ENCODE measurements around the gene SUMO4. TPM values are rescaled to one million over a fixed set of nuclear protein-coding genes. Genes with fewer than 3 reads are reported as not detected.

SUMO4 gene
- polyA plus RNA-seq, 1 of the 3 experiments (the other 2 are of a cell fraction), result not detected

DNA sequence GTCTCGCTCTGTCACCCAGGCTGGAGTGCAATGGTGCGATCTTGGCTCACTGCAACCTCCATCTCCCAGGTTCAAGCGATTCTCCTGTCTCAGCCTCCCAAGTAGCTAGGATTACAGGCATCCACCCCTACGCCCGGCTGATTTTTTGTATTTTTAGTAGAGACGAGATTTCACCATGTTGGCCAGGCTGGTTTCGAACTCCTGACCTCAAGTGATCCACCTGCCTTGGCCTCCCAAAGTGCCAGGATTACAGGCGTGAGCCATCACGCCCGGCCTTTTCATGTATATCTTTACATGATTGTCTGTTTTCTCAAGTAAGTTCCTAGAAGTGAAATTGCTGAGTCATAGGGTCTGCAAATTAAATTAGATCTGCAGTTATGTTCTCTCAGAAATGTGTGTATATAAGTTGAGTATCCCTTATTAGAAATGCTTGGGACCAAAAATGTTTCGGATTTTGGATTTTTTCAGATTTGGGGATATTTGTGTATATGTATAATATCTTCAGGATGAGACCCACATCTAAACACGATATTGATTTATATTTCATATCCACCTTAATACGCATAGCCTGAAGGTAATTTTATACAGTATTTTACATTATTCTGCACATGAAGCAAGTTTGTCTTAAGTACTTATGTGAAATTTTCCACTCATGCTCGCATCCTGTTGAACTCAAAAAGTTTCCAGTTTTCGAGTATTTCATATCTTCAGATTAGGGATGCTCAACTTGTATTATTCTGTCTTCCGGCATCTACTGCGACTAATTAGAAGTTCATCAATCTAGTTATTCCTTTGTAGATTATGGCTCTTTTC is 42.1 kb upstream of the SUMO4 start:
- no peaks in the 10 kb centered on the region for H3K9me3 ChIP-seq
- TF ChIP-seq EZH2phosphoT487 (IDR thresholded peaks at IDR 0.05; ENCODE audit: borderline replicate concordance, low read depth) (no peak), GATA2 (CRISPR knock-in tag; IDR thresholded peaks at IDR 0.05) (no peak), MEF2A (IDR thresholded peaks at IDR 0.05; ENCODE audit: borderline replicate concordance, low read depth) (no peak), RFX5 (IDR thresholded peaks at IDR 0.05; ENCODE audit: low read length) (no peak), CTCF (IDR thresholded peaks at IDR 0.05) (no peak), RAD21 (IDR thresholded peaks at IDR 0.05; ENCODE audit: low read length) (no peak), USF1 (IDR thresholded peaks at IDR 0.05; ENCODE audit: borderline replicate concordance, low read depth) (no peak), TEAD4 (IDR thresholded peaks at IDR 0.05; ENCODE audit: borderline replicate concordance, insufficient read depth) (no peak), NRF1 (IDR thresholded peaks at IDR 0.05; ENCODE audit: low read depth, low read length) (no peak), JUND (IDR thresholded peaks at IDR 0.05) (no peak), ZBTB33 (IDR thresholded peaks at IDR 0.05; ENCODE audit: borderline replicate concordance, low read depth) (no peak), FOXJ3 (CRISPR knock-in tag; IDR thresholded peaks at IDR 0.05) (no peak), MAX (IDR thresholded peaks at IDR 0.05; ENCODE audit: low read depth) (no peak), RXRA (IDR thresholded peaks at IDR 0.05; ENCODE audit: borderline replicate concordance, low read depth) (no peak), SIN3A (IDR thresholded peaks at IDR 0.05; ENCODE audit: borderline replicate concordance, low read depth, low read length) (no peak), CHD2 (IDR thresholded peaks at IDR 0.05; ENCODE audit: low read length, partially characterized antibody) (no peak), NFIC (IDR thresholded peaks at IDR 0.05; ENCODE audit: borderline replicate concordance) (no peak)
- TF ChIP-seq, protein P1, sequence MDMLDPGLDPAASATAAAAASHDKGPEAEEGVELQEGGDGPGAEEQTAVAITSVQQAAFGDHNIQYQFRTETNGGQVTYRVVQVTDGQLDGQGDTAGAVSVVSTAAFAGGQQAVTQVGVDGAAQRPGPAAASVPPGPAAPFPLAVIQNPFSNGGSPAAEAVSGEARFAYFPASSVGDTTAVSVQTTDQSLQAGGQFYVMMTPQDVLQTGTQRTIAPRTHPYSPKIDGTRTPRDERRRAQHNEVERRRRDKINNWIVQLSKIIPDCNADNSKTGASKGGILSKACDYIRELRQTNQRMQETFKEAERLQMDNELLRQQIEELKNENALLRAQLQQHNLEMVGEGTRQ (IDR thresholded peaks at IDR 0.05; ENCODE audit: borderline replicate concordance, low read depth, low read length), result no peak
- TF ChIP-seq, protein P2, sequence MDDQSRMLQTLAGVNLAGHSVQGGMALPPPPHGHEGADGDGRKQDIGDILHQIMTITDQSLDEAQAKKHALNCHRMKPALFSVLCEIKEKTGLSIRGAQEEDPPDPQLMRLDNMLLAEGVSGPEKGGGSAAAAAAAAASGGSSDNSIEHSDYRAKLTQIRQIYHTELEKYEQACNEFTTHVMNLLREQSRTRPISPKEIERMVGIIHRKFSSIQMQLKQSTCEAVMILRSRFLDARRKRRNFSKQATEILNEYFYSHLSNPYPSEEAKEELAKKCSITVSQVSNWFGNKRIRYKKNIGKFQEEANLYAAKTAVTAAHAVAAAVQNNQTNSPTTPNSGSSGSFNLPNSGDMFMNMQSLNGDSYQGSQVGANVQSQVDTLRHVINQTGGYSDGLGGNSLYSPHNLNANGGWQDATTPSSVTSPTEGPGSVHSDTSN (IDR thresholded peaks at IDR 0.05), result no peak
- H3K4me3 ChIP-seq (ENCODE audit: low read depth in 2 of 2, low read length in 1 of 2), result no peak overlapping the region
- H3K36me3 ChIP-seq (replicated peaks in 1 of 2; ENCODE audit: control insufficient read depth in 1 of 2, insufficient read depth in 2 of 2, low read length in 1 of 2), result peaks cover 0 to 20% of the 10 kb centered on the region in 2 experiments
- DNase-seq, result no peak
- no peak overlapping the region for H3K4me2 ChIP-seq
- H3K4me1 ChIP-seq (ENCODE audit: control insufficient read depth in 1 of 2, insufficient read depth in 2 of 2, low read depth in 1 of 2, low read length in 1 of 2), result no peaks in the 10 kb centered on the region; a peak in 1 of 4 replicates
- POLR2A ChIA-PET, result no interaction called here
- H3K79me2 ChIP-seq (ENCODE audit: insufficient read depth), result peaks cover 100% of the 10 kb centered on the region
- no peak overlapping the region for H3K27ac ChIP-seq (ENCODE audit: low read depth in 2 of 2, low read length in 1 of 2)
- H3K27me3 ChIP-seq (ENCODE audit: insufficient read depth), result no peaks in the 10 kb centered on the region
- H2AFZ ChIP-seq (ENCODE audit: low read depth), result no peak overlapping the region
- no peaks in the 10 kb centered on the region for H3K9me2 ChIP-seq
- peaks cover 94% of the 10 kb centered on the region for H4K20me1 ChIP-seq (ENCODE audit: insufficient read depth)
- WGBS (ENCODE audit: low lambda C conversion rate), result 94% methylated on average over 17 of the region's 17 CpGs
- no peak overlapping the region for H3K9ac ChIP-seq
- CTCF ChIA-PET, result interaction anchor here (2.0 kb wide), 1 partner anchor 74 kb away, joined by 7 read pairs; no protein-coding TSS in a partner anchor
- H3F3A ChIP-seq (replicated peaks; ENCODE audit: insufficient read depth), result peaks cover 17% of the 10 kb centered on the region
